Measurements from ENCODE around the gene FABP6.

Gene FABP6

GRCh38 chr5:160198841-160199409, 30.4 kb upstream of the FABP6 start:
- in situ Hi-C loops (cut with MboI; ENCODE audit: low sequenced_read_pairs, unreplicated experiment) = no loop called here
- no peak for DNase-seq (ENCODE audit: low spot score)
- no peak for TF ChIP-seq CTCF (IDR thresholded peaks at IDR 0.05; ENCODE audit: borderline replicate concordance, control extremely low read depth, extremely low read depth, insufficient read depth, missing control alignments)

GRCh38 chr5:160199410-160199911, 29.8 kb upstream of the FABP6 start:
- peak; percentile 90 for DNase-seq (ENCODE audit: low spot score)
- in situ Hi-C loops (cut with MboI; ENCODE audit: low sequenced_read_pairs, unreplicated experiment) = no loop called here
- TF ChIP-seq CTCF (IDR thresholded peaks at IDR 0.05; ENCODE audit: borderline replicate concordance, control extremely low read depth, extremely low read depth, insufficient read depth, missing control alignments) = peak; percentile 93

GRCh38 chr5:160207061-160207460, 22.2 kb upstream of the FABP6 start:
- in situ Hi-C loops (cut with MboI; ENCODE audit: low sequenced_read_pairs, unreplicated experiment) = no loop called here
- no peak for DNase-seq (ENCODE audit: low spot score)

GRCh38 chr5:160209917-160210316, 19.4 kb upstream of the FABP6 start:
- TF ChIP-seq CTCF (IDR thresholded peaks at IDR 0.05; ENCODE audit: borderline replicate concordance, control extremely low read depth, extremely low read depth, insufficient read depth, missing control alignments) = no peak
- in situ Hi-C loops (cut with MboI; ENCODE audit: low sequenced_read_pairs, unreplicated experiment) = no loop called here
- no peak for DNase-seq (ENCODE audit: low spot score)

More at GRCh38 chr5:160207061-160207460, 22.2 kb upstream of the FABP6 start:
- no peak for TF ChIP-seq CTCF (IDR thresholded peaks at IDR 0.05; ENCODE audit: borderline replicate concordance, control extremely low read depth, extremely low read depth, insufficient read depth, missing control alignments)

- no peak for TF ChIP-seq CTCF (IDR thresholded peaks at IDR 0.05; ENCODE audit: borderline replicate concordance, control extremely low read depth, extremely low read depth, insufficient read depth, missing control alignments)
- in situ Hi-C loops (cut with MboI; ENCODE audit: low sequenced_read_pairs, unreplicated experiment) = no loop called here
- DNase-seq (ENCODE audit: low spot score) = no peak
Observed at GRCh38 chr5:160210606-160211005, 18.7 kb upstream of the FABP6 start.

GRCh38 chr5:160211352-160211751, 18.0 kb upstream of the FABP6 start:
- in situ Hi-C loops (cut with MboI; ENCODE audit: low sequenced_read_pairs, unreplicated experiment) = no loop called here
- TF ChIP-seq CTCF (IDR thresholded peaks at IDR 0.05; ENCODE audit: borderline replicate concordance, control extremely low read depth, extremely low read depth, insufficient read depth, missing control alignments) = no peak
- no peak for DNase-seq (ENCODE audit: low spot score)

Measured in GM13976 (cell line).